Thymus (tissue), 11 donors: ENCODE data around the gene FZD4. TPM values are rescaled to one million over a fixed set of nuclear protein-coding genes. Genes with fewer than 3 reads are reported as not detected.

Source experiments
- DNase-seq, 9 donors: peaks; one replicate each; pipeline ENCODE4 v3.0.0-alpha.2; 2013; ENCODE audit warnings: low spot score in 9 of 9, low read depth in 6 of 9, missing footprints in 1 of 9
- H3K27ac ChIP-seq, 2 donors: one replicate each; pipeline ENCODE4 v1.5.1; 2013; ENCODE audit warnings: control low read depth in 1 of 2, low read depth in 1 of 2, low read length in 1 of 2, mild to moderate bottlenecking in 1 of 2, moderate library complexity in 1 of 2
- H3K27me3 ChIP-seq, 2 donors: one replicate each; pipeline ENCODE4 v1.5.1; 2013; ENCODE audit warnings: low read length in 1 of 2; ENCODE audit not compliant: control insufficient read depth in 2 of 2, insufficient read depth in 1 of 2
- H3K36me3 ChIP-seq, 2 donors: one replicate each; pipeline ENCODE4 v1.5.1; 2013; ENCODE audit warnings: low read length in 1 of 2, mild to moderate bottlenecking in 1 of 2, moderate library complexity in 1 of 2; ENCODE audit not compliant: control insufficient read depth in 2 of 2, insufficient read depth in 2 of 2
- H3K4me1 ChIP-seq, 2 donors: one replicate each; pipeline ENCODE4 v1.5.1; 2013; ENCODE audit warnings: low read length in 2 of 2; ENCODE audit not compliant: control insufficient read depth in 2 of 2, insufficient read depth in 2 of 2
- H3K4me3 ChIP-seq, 2 donors: one replicate each; pipeline ENCODE4 v1.5.1; 2013; ENCODE audit warnings: low read length in 2 of 2, control low read depth in 1 of 2, mild to moderate bottlenecking in 1 of 2
- H3K9me3 ChIP-seq, 2 donors: one replicate each; pipeline ENCODE4 v1.5.1; 2013; ENCODE audit warnings: low read length in 1 of 2, mild to moderate bottlenecking in 1 of 2; ENCODE audit not compliant: control insufficient read depth in 2 of 2, insufficient read depth in 1 of 2
- WGBS: extraction: QIAGEN DNeasy Blood & Tissue Kit; methylation state at CpG from one replicate; pipeline ENCODE4 v1.1.7; 2013; 5-methylcytosine and 5-hydroxymethylcytosine counted together
- polyA plus RNA-seq: library from polyadenylated mRNA; stranded (reverse); fragments of 200-250 nt; gene quantifications from one replicate; pipeline ENCODE4 v1.2.3, GENCODE V29; 2013
- total RNA-seq: library from RNA; stranded (reverse); fragments of 120-200 nt; gene quantifications from one replicate; pipeline ENCODE4 v1.2.4, GENCODE V29; 2013
- donor health status: healthy.

Gene FZD4
- total and polyA plus RNA-seq, 2 donors: 3.4 to 5.9 TPM

GRCh38 chr11:86906198-86906597 is 49.0 kb downstream of the FZD4 start:
- no peaks in the 10 kb centered on the region for H3K27me3 ChIP-seq
- 95% methylated on average over 24 of the region's 24 CpGs for WGBS
- no peak for DNase-seq
- H3K9me3 ChIP-seq: no peaks in the 10 kb centered on the region
- no peak overlapping the region for H3K27ac ChIP-seq
- H3K4me1 ChIP-seq: no peaks in the 10 kb centered on the region
- H3K4me3 ChIP-seq: no peak overlapping the region
- H3K36me3 ChIP-seq: no peaks in the 10 kb centered on the region

GRCh38 chr11:86905252-86905651 is 49.9 kb downstream of the FZD4 start:
- WGBS: 96% methylated on average over 3 of the region's 3 CpGs
- no peaks in the 10 kb centered on the region for H3K4me1 ChIP-seq
- no peaks in the 10 kb centered on the region for H3K9me3 ChIP-seq
- DNase-seq: no peak
- no peak overlapping the region for H3K4me3 ChIP-seq
- no peaks in the 10 kb centered on the region for H3K27me3 ChIP-seq
- no peak overlapping the region for H3K27ac ChIP-seq
- no peaks in the 10 kb centered on the region for H3K36me3 ChIP-seq

DNA sequence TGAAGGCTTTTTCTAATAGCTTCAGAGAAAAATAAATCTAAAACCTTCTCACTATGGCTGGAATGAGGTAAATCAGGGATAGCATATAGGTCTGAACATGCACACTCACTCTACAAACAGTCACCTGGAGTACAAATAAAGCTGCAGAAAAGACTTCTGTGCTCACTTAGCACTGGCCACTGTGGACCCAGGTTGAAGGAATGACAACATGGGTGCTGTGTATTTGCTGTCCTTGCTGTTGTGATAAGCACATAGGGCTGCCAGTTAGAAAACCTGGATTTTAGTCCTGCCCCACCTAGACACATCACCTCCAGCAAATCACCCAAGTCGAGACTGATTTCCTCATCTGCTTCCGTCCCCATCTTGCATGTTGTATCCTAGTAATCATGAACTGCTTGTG is 51.2 kb downstream of the FZD4 start:
- no peaks in the 10 kb centered on the region for H3K9me3 ChIP-seq
- H3K36me3 ChIP-seq: no peaks in the 10 kb centered on the region
- no peak for DNase-seq
- H3K27ac ChIP-seq: no peak overlapping the region
- H3K4me1 ChIP-seq: no peaks in the 10 kb centered on the region
- 96% methylated on average over 2 of the region's 2 CpGs for WGBS
- no peak overlapping the region for H3K4me3 ChIP-seq
- no peaks in the 10 kb centered on the region for H3K27me3 ChIP-seq

- Histone ChIP-seq H3K36me3 (no peaks in the 10 kb centered on the region), H3K27ac (no peak overlapping the region), H3K27me3 (no peaks in the 10 kb centered on the region), H3K4me3 (no peak overlapping the region), H3K9me3 (no peaks in the 10 kb centered on the region), H3K4me1 (no peaks in the 10 kb centered on the region)
- DNase-seq: no peak
- 97% methylated on average over 1 of the region's 1 CpG for whole genome bisulfite sequencing
Measured at GRCh38 chr11:86902345-86902744, 52.9 kb downstream of the FZD4 start.

DNA sequence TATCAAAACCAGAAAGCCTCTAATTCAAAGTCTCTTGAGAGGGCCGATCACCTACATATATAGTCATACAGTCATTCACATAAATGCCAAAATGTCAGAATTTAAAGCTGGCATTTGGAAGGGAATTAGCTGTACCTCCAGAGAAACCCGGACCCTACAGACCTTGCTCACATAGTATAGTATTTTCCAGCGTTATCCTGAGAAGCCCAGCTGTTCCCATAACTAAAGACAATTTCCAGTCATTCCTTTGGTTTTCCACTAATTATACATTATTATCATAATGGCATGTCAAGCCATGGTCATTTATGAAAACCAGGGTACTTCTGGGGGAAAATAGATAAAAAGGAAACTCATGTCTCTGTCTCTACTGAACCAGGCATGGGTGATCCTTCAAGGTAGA is 53.6 kb downstream of the FZD4 start:
- H3K9me3 ChIP-seq: no peaks in the 10 kb centered on the region
- no peak overlapping the region for H3K4me3 ChIP-seq
- no peaks in the 10 kb centered on the region for H3K27me3 ChIP-seq
- WGBS: 94% methylated on average over 3 of the region's 3 CpGs
- no peak for DNase-seq
- H3K36me3 ChIP-seq: no peaks in the 10 kb centered on the region
- no peak overlapping the region for H3K27ac ChIP-seq
- H3K4me1 ChIP-seq: no peaks in the 10 kb centered on the region

- no peaks in the 10 kb centered on the region for H3K36me3 ChIP-seq
- no peak for DNase-seq
- H3K27ac ChIP-seq: no peak overlapping the region
- H3K4me1 ChIP-seq: no peaks in the 10 kb centered on the region
- 93% methylated on average over 3 of the region's 3 CpGs for WGBS
- no peaks in the 10 kb centered on the region for H3K27me3 ChIP-seq
- H3K4me3 ChIP-seq: no peak overlapping the region
- no peaks in the 10 kb centered on the region for H3K9me3 ChIP-seq
Measured at GRCh38 chr11:86900162-86900561, 55.0 kb downstream of the FZD4 start.

GRCh38 chr11:86898689-86899088 is 56.5 kb downstream of the FZD4 start:
- no peak overlapping the region for H3K27ac ChIP-seq
- H3K27me3 ChIP-seq: no peaks in the 10 kb centered on the region
- H3K36me3 ChIP-seq: no peaks in the 10 kb centered on the region
- H3K4me3 ChIP-seq: no peak overlapping the region
- WGBS: 100% methylated on average over 1 of the region's 1 CpG
- no peaks in the 10 kb centered on the region for H3K4me1 ChIP-seq
- no peak for DNase-seq
- H3K9me3 ChIP-seq: no peaks in the 10 kb centered on the region

- Histone ChIP-seq H3K4me3 (no peak overlapping the region), H3K27me3 (no peaks in the 10 kb centered on the region), H3K36me3 (no peaks in the 10 kb centered on the region), H3K9me3 (no peaks in the 10 kb centered on the region), H3K4me1 (no peaks in the 10 kb centered on the region), H3K27ac (no peak overlapping the region)
- no peak for DNase-seq
- WGBS: 92% methylated on average over 5 of the region's 5 CpGs
Measured at GRCh38 chr11:86896441-86896841, 58.8 kb downstream of the FZD4 start.
